CD1c-positive myeloid dendritic cell (primary cell): ENCODE data around the gene TNFRSF13B.
"Not testable (repeated sequence)": the region's sequence is repeated elsewhere in the genome, so short reads cannot be mapped to it uniquely, and the experiment has no call there.

Experiments used
- DNase-seq: peaks from one replicate; pipeline ENCODE4 v3.0.0-alpha.2; 2016; ENCODE audit errors: extremely low spot score

TNFRSF13B gene

DNA sequence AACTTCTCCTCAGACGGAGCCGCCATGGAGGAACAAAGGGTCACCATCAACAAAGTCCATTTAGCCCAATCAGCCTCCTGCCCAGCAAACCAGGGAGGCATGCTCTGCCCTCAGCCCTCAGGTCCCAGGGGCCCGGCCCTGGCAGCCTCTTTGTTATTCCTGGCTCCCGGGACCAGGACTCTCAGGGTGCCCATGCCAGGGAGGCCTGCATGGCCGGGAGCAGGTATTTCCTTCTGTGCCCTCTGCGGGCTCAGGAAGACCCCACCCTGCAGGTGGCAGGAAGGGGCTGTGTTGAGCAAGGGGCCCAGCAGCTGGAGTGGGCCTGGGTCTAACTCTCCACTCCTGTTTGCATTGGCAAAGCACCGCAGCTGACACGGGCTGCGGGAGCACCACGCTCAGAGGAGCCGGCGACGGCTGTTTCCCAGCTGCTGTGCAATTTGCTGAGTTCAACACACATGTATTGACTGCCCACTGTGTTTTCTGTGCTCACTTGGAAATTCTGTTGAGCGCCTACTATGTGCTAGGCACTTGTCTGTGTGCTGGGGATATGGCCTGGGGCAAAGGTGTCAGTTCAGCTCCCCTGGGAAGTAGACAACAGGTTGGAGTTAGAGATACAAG is 33.2 kb upstream of the TNFRSF13B start:
- DNase-seq: not testable (repeated sequence)

DNA sequence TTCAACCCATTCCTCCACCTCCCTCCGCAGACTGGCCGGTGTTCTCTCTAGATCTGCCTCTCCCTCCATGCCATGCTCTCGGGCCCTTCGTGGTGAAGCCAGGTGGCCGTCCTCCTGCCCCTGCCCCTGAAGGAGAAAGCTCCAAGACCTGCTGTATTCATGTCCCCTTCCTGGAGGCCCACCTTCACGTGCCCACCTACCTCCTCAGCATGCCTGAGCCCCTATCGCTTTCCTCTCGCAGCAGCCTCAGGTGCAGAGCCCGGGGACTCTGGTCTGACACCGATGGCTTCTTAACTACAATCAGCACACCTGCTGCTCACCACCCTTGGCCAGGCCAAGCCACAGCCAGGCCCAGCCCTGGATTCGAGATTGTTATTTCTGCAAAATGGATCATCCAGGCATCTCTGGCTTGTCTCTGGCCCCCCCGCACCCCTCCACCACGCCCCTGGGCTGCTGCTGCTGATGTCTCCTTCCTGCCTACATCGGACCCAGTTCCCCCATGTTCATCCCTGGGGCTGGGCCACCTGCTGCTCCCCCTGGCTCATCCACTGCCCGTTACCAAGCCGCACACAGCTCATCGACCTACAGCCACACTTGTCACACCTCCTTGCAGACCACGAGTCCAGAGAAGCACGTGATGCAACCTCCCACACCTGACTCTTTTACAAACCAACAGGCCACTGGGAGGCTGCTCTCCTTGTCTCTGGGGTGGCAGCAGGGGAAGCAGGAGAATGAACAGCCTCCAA is 32.5 kb upstream of the TNFRSF13B start:
- DNase-seq: no peak

DNA sequence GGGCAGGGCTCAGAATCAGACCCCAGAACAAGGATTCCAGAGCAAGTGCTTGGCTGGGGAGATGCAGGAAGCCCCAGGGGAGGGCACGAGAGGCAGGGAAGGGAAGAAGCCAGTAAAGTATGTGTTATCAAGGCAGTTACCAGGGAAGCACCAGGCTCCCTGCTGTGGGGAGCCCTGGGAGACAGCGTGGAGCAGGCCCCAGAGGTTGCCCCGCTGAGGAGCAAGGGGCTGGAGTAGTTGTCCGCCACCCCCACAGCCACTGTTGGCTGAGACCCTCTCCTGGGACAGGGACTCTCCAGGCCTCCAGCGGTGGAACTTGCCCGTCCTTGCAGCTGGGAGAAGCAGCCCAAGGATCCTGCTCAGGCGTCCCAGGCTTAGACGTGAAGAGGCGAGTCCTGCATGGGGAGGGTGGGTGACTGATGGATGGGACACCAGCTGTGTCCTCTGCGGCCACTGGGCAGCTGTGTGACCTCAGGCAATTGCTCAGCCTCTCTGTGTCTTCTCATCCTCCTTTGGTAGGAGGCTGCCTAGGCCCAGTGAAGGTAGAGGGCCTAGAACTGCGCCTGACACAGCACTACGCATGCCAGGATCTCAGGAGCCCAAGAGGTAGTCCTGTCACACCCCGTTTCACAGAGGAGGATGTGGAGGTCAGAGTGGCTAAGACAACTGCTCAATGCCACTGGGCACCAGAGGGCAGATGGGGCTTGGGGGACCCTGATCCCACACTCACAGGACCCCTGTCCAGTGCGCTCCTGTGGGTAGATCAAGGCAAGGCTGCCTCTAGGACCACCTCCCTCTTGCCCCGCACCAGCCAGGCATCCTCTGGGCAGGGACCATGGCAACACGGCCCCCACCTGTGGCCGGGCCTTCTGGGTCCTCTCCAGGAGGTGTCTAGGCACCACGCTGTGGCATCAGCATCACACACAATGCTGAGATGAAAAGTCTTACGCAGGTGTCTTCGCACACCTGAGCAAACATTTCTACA is 31.1 kb upstream of the TNFRSF13B start:
- DNase-seq: not testable (repeated sequence)

DNA sequence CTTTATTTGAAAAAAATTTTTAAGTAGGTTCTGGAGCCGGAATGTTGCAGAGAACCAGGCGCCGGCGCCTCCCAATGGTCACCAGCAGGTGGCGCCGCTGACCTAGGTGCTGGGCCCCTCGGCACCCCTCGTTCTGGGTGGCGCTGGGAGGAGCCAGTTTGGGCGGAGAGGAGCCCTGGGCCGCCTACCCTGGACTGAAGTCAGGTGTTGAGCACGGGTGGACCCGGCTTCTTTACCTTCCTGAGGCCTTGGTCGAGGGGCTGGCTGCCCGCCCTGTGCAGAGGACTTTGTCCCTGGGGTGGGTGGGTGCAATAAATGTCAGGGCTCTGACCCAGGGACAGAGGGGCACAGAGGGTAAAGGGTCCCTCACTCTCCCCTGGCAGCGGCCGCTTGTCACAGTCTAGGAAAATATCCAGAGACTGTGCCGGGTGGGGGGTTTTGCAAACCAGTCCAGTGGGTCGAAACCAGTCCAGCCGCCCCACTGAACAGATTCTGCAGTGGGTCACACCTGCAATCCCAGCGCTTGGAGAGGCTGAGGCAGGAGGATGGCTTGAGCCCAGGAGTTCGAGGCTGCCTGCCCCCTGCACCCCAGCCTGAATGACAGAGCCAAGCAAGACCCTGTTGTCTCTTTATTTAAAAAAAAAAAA is 30.1 kb upstream of the TNFRSF13B start:
- DNase-seq: peak; percentile 82

DNA sequence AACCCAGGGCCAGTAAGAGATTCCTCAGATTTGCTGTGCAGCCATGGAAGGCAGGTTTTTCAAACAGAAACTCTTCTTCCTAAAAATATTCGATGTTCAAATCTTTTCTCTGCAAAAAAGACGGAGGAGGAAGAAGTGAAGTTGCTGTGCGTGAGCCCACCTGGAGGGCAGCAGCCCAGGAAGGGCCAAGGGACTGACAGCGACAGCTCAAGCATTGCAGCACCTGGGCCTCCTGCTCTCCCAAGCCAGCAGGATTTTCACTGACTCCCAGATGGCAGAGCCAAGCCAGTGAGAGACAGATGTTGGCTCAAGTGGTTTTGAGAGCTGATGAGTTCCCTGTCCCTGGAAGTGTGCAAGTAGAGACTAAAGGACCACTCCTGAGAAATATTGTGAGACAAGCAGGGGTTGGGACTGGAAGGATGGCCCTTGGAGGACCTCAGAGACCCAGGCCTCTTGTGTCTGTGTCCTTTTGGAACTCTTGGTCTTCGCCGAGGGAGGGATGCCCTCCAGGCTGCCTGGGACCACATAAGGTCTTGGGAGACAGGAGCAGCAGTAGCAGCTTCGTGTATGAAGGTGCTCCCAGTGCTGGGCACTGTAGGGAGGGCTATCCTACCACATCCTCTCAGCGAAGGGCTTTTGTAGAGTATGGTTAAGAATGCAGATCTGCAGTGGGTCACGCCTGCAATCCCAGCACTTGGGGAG is 29.3 kb upstream of the TNFRSF13B start:
- no peak for DNase-seq

DNA sequence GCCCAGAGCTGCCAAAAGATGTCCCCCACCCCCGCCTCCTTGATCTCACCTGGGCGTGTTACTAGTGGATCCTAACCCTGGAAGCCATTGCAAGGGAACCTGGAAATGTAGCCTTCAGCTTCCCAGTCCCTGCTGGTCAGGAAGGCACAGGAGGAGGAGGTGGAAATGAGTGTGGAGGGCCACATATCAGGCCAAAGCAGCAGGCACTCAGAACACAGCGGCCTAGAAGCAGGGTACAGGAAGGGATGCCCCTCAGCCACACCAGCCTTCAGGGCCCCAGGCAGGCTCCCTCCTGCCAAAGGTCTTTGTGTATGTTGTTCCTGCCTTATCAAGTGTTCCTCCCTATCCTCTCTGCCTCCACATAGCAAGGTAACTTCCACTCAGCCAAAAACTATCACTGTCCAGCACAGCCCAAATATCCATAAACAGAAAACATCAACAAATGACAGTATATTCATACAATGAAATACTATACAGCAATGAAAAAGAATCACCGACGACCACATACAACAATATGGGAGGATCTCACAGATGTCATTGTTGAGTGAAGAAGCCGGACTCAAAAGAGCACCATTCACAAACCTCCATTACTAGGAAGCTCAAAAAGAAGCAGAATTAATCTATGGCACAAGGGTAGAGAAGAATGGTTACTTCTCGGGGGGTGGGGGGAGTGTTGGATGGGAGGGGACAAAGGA is 28.2 kb upstream of the TNFRSF13B start:
- DNase-seq: no peak

DNA sequence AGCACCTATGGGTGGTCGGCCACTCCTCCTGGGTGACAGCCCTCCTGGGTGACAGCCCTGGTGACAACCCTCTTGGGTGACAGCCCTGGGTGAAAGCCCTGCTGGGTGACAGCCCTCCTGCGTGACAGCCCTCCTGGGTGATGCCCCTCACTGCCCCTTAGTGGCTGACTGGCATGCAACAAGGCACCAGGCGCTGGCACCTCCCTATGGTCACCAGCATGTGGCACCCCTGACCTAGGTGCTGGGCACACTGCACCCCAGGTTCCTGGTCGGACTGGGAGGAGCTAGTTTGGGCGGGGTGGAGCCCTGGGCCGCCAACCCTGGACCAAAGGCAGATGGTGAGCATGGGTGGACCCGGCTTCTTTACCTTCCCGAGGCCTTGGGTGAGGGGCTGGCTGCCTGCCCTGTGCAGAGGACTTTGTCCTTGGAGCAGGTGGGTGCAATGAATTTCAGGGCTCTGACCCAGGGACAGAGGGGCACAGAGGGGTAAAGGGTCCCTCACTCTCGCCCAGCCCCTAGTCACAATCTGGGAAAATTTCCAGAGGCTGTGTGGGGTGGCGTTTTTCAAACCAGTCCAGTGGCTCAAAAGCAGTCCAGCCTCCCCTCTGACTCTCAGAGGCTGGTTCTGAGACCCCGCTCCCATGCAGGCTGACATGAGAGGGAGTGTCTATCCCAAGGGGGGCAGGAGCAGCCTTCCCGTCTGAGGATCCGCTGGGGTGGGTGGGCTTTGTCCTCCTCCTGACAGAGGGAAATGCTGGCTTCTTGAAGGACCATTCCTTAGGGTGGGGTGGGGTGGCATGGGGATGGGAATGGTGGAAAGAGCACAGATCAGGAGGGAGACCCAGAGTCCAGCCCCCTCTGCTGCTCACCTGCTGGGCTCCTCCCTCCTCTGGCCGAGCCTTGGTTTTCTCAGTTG is 25.9 kb upstream of the TNFRSF13B start:
- DNase-seq: no peak

DNA sequence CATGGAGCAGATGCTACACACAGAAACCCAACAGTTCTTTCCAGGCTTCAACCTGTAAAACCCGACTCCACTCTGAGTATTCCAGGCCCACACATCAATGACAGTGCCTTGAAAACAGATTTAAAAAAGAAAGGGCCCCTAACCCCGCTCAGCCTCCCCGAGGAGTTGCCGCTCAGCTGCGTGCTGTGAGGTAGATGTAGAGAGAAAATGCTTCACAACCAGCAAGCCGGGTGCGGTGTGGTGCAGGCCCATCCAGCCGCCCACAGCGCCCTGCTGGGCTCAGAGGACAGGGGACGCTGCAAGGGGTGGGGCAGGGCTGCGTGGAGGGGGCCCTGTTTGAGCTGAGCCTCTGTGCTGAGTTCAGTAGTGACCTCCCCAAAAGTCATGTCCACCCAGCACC is 24.8 kb upstream of the TNFRSF13B start:
- not testable (repeated sequence) for DNase-seq

DNA sequence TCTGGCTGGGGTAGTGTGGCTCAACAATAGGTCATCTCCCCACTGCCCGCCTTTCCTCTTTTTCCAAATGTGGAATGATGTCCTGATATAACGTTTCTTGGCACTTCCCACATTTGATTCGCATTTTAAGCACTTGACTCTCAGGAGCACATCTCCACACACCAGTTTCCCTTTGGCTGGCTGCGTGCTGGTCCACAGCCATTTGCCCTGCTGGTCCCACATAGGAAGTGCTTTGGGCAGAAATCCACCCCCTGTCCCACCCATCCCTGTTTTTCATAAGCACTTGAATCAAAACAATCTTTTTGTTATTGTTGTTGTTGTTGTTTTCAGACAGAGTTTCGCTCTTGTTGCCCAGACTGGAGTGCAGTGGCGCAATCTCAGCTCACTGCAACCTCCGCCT is 24.0 kb upstream of the TNFRSF13B start:
- no peak for DNase-seq

DNA sequence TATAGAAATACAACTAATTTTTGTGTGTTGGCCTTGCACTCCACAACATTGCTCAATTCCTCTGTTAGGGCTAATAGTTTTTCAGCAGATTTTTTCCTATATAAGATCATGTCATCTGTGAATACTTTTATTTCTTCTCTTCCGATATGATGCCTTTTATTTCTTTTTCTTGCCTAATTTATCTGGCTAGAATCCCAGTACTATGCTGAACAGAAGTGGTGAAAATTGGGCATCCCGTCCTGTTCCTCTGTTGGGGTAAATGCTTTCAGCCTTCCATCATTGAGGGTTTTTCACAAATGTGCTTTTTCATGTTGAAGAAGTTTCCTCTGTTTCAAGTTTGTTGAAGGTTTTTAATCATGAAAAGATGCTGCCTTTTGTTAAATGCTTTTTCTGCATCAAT is 22.7 kb upstream of the TNFRSF13B start:
- DNase-seq: no peak

DNA sequence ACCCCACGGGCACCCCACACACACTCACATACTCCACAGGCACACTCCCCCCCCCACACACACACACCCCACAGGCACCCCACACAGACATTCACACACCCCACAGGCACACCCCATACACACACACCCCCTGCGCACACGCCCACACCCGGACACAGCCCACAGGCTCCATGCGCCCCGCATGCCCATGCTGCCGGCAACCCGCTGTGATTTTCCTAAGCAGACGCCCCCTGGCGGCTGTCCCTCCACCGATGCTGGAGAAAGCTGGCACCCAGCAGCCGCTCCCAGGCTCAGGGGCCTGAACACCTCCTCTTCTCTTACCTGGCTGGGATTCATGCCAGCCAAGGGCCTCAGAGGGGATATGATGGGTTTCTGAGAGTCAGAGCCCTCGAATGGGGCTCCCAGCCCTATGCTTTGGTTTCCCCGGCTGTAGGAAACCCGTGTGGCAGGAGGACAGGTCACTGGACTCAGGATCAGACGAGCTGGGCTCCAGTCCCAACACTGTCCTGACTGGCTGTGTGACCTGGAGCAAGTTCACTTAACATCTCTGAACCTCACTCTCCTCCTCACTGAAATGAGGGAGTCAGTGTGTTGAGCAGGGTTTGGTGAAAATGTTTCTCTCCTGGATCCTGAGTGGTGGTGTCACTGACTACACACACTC is 19.6 kb upstream of the TNFRSF13B start:
- peak; percentile 80 for DNase-seq

DNA sequence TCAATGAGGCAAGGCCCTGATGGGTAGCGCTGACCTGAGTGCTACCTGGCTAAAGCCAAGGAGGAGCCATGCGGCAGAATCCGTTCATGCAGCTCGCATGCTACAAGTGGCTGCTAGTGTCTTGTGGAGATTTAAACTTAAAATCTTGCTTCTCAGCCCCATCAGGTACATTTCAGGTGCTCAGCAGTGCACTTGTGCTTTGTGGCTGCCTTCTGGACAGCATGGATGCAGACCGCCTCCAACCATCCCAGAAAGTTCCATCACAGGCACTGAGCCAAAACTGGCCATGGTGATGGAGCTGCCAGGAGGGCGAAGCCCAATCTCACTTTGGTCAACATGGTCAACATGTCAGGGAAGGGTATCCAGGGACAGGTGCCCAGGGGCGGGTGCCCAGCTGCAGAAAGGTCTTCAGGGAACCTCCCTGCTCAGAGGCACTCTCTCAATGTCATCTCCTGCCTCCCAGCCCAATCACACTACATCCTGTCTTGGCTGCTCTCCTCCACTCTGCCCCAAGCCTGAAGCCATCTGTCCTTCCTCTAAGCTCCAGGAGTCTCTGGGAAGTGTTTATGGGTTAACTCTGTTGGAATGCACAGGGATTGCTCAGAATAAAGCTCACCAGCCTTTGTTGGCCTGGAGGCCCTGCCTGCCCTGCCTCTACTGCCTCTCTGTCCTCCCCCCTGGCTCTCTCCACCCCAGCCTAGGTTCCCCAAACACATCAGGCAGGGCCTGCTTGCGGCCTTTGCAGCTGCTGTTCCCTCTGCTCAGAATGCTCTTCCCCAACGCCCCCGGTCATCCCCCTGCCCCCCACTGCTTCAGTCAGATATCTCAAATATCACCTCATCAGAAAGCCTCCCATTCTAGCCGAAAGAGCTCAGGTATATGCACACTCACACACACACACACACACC is 18.3 kb upstream of the TNFRSF13B start:
- DNase-seq: no peak

DNA sequence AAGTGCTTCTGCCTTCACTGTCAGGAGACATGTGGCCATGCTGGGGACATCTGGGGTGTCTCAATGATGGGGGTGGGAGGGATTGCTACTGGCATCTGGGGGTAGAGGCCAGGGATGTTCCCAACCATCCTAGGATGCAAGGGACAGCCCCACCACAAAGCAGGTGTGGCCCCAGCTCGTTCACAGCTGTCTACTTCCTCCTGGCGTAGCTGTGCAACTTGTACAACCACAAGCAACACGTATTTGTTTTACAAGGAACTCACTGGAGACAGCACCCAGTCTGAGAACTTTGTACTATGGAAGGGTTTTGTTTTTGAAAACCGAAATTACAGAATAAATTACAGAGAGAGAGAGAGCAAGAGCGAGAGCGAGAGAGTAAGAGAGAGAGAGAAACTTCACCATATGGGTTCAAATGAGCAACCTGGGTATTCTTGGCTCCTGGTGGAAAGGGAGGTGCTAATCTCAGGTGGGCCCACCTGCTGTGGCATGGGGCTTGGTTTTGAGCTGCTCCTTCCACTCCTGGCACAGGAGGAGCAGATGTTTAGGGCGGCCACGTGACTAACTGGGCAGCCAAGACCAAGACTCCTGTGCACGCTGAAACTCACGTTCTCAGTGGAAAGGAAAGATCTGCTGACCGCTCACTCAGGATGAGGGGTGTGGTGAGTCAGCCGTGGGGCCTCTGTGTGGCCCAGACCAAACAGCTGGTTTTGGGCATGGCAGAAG is 17.5 kb upstream of the TNFRSF13B start:
- DNase-seq: peak; percentile 48

DNA sequence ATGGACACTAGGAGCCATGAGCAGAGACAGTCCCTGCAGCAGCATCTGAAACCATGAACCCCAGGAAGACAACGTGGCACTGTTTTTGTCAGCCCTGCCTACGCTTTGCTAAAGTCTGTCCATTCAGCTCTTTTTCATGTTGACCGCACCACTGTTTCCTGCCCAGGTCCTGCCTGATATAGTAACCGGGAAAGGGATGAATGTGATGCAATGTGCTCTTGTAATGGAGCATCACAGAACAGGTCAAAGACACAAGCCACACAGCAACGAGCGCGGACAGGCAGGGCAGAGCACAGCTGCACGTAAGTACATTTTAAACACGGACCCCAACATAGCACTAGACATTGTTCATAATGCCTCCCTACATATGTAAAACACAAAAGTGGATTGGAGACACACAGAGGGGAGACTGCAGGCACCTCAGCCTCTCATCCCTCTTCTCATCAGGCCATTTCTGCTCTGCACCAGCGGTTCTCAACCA is 16.9 kb upstream of the TNFRSF13B start:
- peak; percentile 41 for DNase-seq

DNA sequence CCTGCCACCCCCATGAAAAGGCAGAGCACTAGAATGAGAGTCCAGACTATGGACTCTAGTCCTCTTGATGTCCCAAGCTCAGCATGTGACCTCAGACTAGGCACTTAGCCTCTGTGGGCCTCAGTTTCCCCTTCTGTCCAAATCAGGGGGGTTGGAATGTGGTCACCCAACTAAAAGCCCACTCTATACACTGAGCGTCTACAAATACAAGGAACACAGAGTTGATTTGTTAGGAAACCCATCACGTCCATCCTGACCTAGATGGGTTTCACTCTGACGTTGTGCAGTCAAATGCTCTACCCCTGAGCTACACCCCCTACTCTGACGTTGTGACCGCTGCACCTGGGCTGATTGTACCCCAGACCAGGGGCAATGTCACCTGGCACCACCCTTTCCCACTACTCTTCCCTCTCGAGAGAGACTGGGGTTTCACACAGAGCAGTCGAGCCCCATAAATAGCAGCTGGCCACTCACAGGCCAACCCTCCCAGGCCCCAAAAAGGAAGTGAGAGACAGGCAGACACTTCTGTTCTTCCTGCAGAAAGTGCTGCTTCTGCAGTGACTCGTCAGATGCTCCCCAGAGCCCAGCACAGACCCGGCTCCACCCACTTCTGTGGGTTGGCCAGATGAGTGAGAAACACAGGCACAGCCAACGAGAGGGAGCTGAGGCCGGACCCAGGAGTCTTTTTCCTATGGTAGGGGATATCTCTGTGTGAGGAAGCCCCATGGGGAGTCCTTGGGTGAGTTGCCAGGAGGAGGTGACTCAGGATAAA is 16.1 kb upstream of the TNFRSF13B start:
- DNase-seq: peak; percentile 91
